Ovary (tissue), 10 donors: ENCODE data around the gene RNF215. TPM values are rescaled to one million over a fixed set of nuclear protein-coding genes. Genes with fewer than 3 reads are reported as not detected.

Experiments
- DNase-seq, 5 donors: peaks; one replicate each; pipeline ENCODE4 v3.0.0-alpha.2; 2019 to 2020
- H3K27ac ChIP-seq, 2 donors: fragments of 200-600 bp; one replicate each; pipeline versions ENCODE4 v1.5.1 to v1.8.0; 2019 to 2022
- H3K27me3 ChIP-seq: fragments of 200-600 bp; one replicate; pipeline ENCODE4 v1.8.0; 2022
- H3K36me3 ChIP-seq: fragments of 200-600 bp; sonication (generic); one replicate; pipeline ENCODE4 v1.5.1; 2019
- H3K4me1 ChIP-seq: one replicate; pipeline ENCODE4 v1.8.1; 2013; ENCODE audit warnings: mild to moderate bottlenecking, moderate library complexity; ENCODE audit not compliant: insufficient read depth
- H3K4me3 ChIP-seq: fragments of 200-600 bp; sonication (generic); one replicate; pipeline ENCODE4 v1.5.1; 2017
- H3K9me3 ChIP-seq, 2 donors: fragments of 200-600 bp in 1 of 2; sonication (generic) in 1 of 2; one replicate each; pipeline versions ENCODE4 v1.5.1 to v1.8.1; 2013 to 2019; ENCODE audit warnings: mild to moderate bottlenecking in 1 of 2, moderate library complexity in 1 of 2
- EP300 ChIP-seq: sonication (generic); formaldehyde crosslinking; IDR thresholded peaks from one replicate; pipeline ENCODE4 v1.6.1; 2017; ENCODE audit warnings: antibody characterized with exemption
- POLR2A ChIP-seq: fragments of 450-650 bp; IDR thresholded peaks from one replicate; pipeline ENCODE4 v1.6.1; 2017; ENCODE audit warnings: antibody characterized with exemption, mild to moderate bottlenecking, moderate library complexity
- WGBS, 3 donors: extraction: QIAGEN DNeasy Blood & Tissue Kit in 1 of 3; methylation state at CpG; one replicate each; pipeline versions ENCODE4 v1.1.5 to v1.1.7; 2013 to 2017; 5-methylcytosine and 5-hydroxymethylcytosine counted together
- intact Hi-C, 4 donors: fragments of 100-400 bp; cut with DNase I; formaldehyde crosslinking; loops; one replicate each; pipeline versions ENCODE4 v1.11.0 to v1.15.1; 2022 to 2023
- long read RNA-seq, 3 donors: library from polyadenylated mRNA in 2 of 3; unstranded in 2 of 3; transcript quantifications; one replicate each; pipeline ENCODE4 v2.0.0 and lab custom pipeline, GENCODE V29; 2021 to 2026
- polyA plus RNA-seq, 2 donors: library from polyadenylated mRNA; stranded (reverse); fragments of 200-250 nt in 1 of 2; fragments of 350-450 nt in 1 of 2; fragmentation: Illumina TruSeq in 1 of 2; extraction: RNeasy Lipid Tissue Mini Kit (QIAGEN cat#74804) in 1 of 2; gene quantifications; one replicate each; pipeline ENCODE4 v1.2.3, GENCODE V29; 2013 to 2014
- total RNA-seq, 7 donors: library from RNA; depleted of rRNA in 2 of 7; stranded (reverse); fragments of >200 nt in 2 of 7; fragmentation: NEBNext Ultra II Directional in 3 of 7; extraction: Animal tissue kit (Norgen Biotek cat#: 25700) in 3 of 7; gene quantifications; one replicate each; pipeline versions ENCODE4 v1.1.0 to v1.2.4, GENCODE V29; 2016 to 2023
- TF ChIP-seq, protein P1 (sequence below), 3 donors: fragments of 450-650 bp in 2 of 3; fragments of 200-600 bp in 1 of 3; IDR thresholded peaks; one replicate each; pipeline versions ENCODE4 v1.5.1 to v1.8.0; 2016 to 2022; ENCODE audit warnings: antibody characterized with exemption in 3 of 3, mild to moderate bottlenecking in 1 of 3
- donor health status: DM: no; HTN: no; CAD: no; lungs with moderate emphysema.
- donor health status: DM: no; HTN: no; CAD: no.
- donor health status: Bipolar disorder and iron deficiency.
- donor health status: DM: yes; HTN: yes; CAD: no.
- donor health status: DM: no; HTN: no; CAD: no.
- donor health status: DM: yes; HTN: yes; CAD: no.

Gene RNF215
- total RNA-seq, result 10 to 100 TPM in 5 of 7 donors, 1 to 10 TPM in 2; 6.1 to 26.1 (median 15.4) TPM
- polyA plus RNA-seq, result 10 to 100 TPM in 1 of 2 donors, 1 to 10 TPM in 1; 2.9 to 13.6 TPM
- long read RNA-seq, donor 1, partial matches to known transcripts, result 1 of 11 reads
- long read RNA-seq, donor 1, other reads (novel, unspliced or antisense), result 9 of 11 reads
- long read RNA-seq, donor 2, partial matches to known transcripts, result 0 of 3 reads
- long read RNA-seq, donor 2, other reads (novel, unspliced or antisense), result 0 of 3 reads
- long read RNA-seq, donor 3, transcript RNF215-203 (9 exons, 1,992 nt), result major isoform, 12 of 18 reads
- long read RNA-seq, donor 3, partial matches to known transcripts, result 1 of 18 reads
- long read RNA-seq, donor 3, other reads (novel, unspliced or antisense), result 3 of 18 reads

- intact Hi-C loops, result loop anchor here (2.0 to 10.0 kb wide), 7 partner anchors 30 to 282 kb away; partner anchors contain the start of genes CASTOR1 (in 2 of the 4), CCDC157 (in 1 of the 4) and SF3A1 (in 1 of the 4)
- Histone ChIP-seq H3K27ac (peak within 1 kb of the TSS; percentile 35 to 61), H3K4me1 (peaks cover 4% of the 10 kb centered on the region), H3K9me3 (no peaks in the 10 kb centered on the region), H3K4me3 (peak within 1 kb of the TSS; percentile 50), H3K36me3 (no peaks in the 10 kb centered on the region), H3K27me3 (no peaks in the 10 kb centered on the region)
- TF ChIP-seq, protein P1, sequence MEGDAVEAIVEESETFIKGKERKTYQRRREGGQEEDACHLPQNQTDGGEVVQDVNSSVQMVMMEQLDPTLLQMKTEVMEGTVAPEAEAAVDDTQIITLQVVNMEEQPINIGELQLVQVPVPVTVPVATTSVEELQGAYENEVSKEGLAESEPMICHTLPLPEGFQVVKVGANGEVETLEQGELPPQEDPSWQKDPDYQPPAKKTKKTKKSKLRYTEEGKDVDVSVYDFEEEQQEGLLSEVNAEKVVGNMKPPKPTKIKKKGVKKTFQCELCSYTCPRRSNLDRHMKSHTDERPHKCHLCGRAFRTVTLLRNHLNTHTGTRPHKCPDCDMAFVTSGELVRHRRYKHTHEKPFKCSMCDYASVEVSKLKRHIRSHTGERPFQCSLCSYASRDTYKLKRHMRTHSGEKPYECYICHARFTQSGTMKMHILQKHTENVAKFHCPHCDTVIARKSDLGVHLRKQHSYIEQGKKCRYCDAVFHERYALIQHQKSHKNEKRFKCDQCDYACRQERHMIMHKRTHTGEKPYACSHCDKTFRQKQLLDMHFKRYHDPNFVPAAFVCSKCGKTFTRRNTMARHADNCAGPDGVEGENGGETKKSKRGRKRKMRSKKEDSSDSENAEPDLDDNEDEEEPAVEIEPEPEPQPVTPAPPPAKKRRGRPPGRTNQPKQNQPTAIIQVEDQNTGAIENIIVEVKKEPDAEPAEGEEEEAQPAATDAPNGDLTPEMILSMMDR (IDR thresholded peaks at IDR 0.05), result peak; percentile 87 to 97 (median 93)
- TF ChIP-seq POLR2A (no peak), EP300 (no peak)
- peak; percentile 80 to 93 (median 87) for DNase-seq
- 2 to 3% (median 2%) methylated on average over 76 to 95 of the region's 95 CpGs for WGBS, 3 donors
Measured at GRCh38 chr22:30386960-30387827, at the start of gene RNF215. TSS of gene RNF215 (minus strand) at chr22:30387411. CDS start at chr22:30387313, 98 bp downstream.

- TF ChIP-seq, protein P1 (IDR thresholded peaks at IDR 0.05), result no peak
- TF ChIP-seq EP300 (no peak), POLR2A (no peak)
- WGBS, 3 donors, result 69 to 85% (median 82%) methylated on average over 2 of the region's 2 CpGs
Measured at GRCh38 chr22:30436196-30436595, 49.0 kb upstream of the RNF215 start.

DNA sequence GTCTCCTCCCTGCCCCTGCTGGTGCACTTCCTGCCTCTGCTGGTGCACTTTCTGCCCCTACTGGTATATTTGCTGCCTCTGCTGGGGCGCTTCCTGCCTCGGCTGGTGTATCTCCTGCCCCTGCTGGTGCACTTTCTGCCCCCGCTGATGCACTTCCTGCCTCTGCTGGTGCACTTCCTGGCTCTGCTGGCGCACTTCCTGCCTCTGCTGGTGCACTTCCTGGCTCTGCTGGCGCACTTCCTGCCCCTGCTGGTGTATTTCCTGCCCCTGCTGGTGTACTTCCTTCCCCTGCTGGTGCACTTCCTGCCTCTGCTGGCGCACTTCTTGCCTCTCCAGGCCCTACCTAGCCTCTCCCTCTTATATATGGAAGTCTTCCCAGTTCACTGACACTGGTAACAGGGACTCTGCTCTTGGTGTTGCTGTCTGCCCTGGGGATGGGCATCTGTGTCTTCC lies 48.5 kb upstream of the RNF215 start:
- no peaks in the 10 kb centered on the region for H3K9me3 ChIP-seq
- no peak for DNase-seq
- no peaks in the 10 kb centered on the region for H3K36me3 ChIP-seq
- intact Hi-C loops, result no loop called here
- no peaks in the 10 kb centered on the region for H3K27me3 ChIP-seq
- no peak overlapping the region for H3K27ac ChIP-seq
- H3K4me1 ChIP-seq, result peaks cover 2% of the 10 kb centered on the region
- H3K4me3 ChIP-seq, result no peak overlapping the region
- 78 to 87% (median 82%) methylated on average over 6 of the region's 6 CpGs for WGBS, 3 donors
- no peak for TF ChIP-seq POLR2A
- TF ChIP-seq, protein P1 (IDR thresholded peaks at IDR 0.05), result no peak
- TF ChIP-seq EP300, result no peak

More at GRCh38 chr22:30436196-30436595, 49.0 kb upstream of the RNF215 start:
- Histone ChIP-seq H3K4me1 (peaks cover 6% of the 10 kb centered on the region), H3K9me3 (no peaks in the 10 kb centered on the region), H3K27ac (no peak overlapping the region), H3K4me3 (no peak overlapping the region), H3K36me3 (no peaks in the 10 kb centered on the region), H3K27me3 (no peaks in the 10 kb centered on the region)
- DNase-seq, result no peak
- intact Hi-C loops, result no loop called here

GRCh38 chr22:30434843-30435242 lies 47.6 kb upstream of the RNF215 start:
- no peaks in the 10 kb centered on the region for H3K9me3 ChIP-seq
- H3K27ac ChIP-seq, result no peak overlapping the region
- no peak overlapping the region for H3K4me3 ChIP-seq
- H3K4me1 ChIP-seq, result peaks cover under 1% of the 10 kb centered on the region
- H3K27me3 ChIP-seq, result no peaks in the 10 kb centered on the region
- no peak for DNase-seq
- no peak for TF ChIP-seq EP300
- no peak for TF ChIP-seq POLR2A
- TF ChIP-seq, protein P1 (IDR thresholded peaks at IDR 0.05), result no peak
- no peaks in the 10 kb centered on the region for H3K36me3 ChIP-seq
- intact Hi-C loops, result no loop called here
- WGBS, 3 donors, result 24 to 50% (median 47%) methylated on average over 1 of the region's 1 CpG
